Endothelial cell (in vitro differentiated cells): ENCODE measurements around the gene VPS16. TPM values are rescaled to one million over a fixed set of nuclear protein-coding genes. Genes with fewer than 3 reads are reported as not detected.
"Not testable (repeated sequence)": the region's sequence is repeated elsewhere in the genome, so short reads cannot be mapped to it uniquely, and the experiment has no call there.

Source experiments
- DNase-seq: peaks from one replicate; pipeline ENCODE4 v3.0.0; 2021; ENCODE audit warnings: low spot score
- H3K27ac Mint-ChIP-seq: one replicate; pipeline ENCODE4 v1.8.0; 2021; ENCODE audit warnings: mixed read lengths, inconsistent platforms; ENCODE audit not compliant: unreplicated experiment
- H3K27me3 Mint-ChIP-seq: one replicate; pipeline ENCODE4 v1.8.0; 2021; ENCODE audit warnings: mild to moderate bottlenecking, moderate library complexity, mixed read lengths, inconsistent platforms; ENCODE audit not compliant: unreplicated experiment
- H3K36me3 Mint-ChIP-seq: one replicate; pipeline ENCODE4 v1.8.0; 2021; ENCODE audit warnings: mild to moderate bottlenecking, low read depth, mixed read lengths, inconsistent platforms; ENCODE audit not compliant: unreplicated experiment
- H3K4me1 Mint-ChIP-seq: one replicate; pipeline ENCODE4 v1.8.0; 2021; ENCODE audit warnings: mild to moderate bottlenecking, mixed read lengths, inconsistent platforms; ENCODE audit not compliant: unreplicated experiment
- H3K4me3 Mint-ChIP-seq: one replicate; pipeline ENCODE4 v1.8.0; 2021; ENCODE audit warnings: mild to moderate bottlenecking, mixed read lengths, inconsistent platforms; ENCODE audit not compliant: unreplicated experiment
- H3K9me3 Mint-ChIP-seq: one replicate; pipeline ENCODE4 v1.8.0; 2021; ENCODE audit warnings: mixed read lengths, inconsistent platforms; ENCODE audit not compliant: unreplicated experiment
- CTCF ChIP-seq: fragments of 200-600 bp; sonication (generic); IDR thresholded peaks from one replicate; pipeline ENCODE4 v1.5.0; 2021; ENCODE audit warnings: antibody characterized with exemption; ENCODE audit not compliant: unreplicated experiment
- total RNA-seq: library from RNA; stranded (reverse); fragmentation: NEBNext Ultra II Directional; extraction: Animal tissue kit (Norgen Biotek cat#: 25700); gene quantifications from one replicate; pipeline ENCODE4 v1.2.1, GENCODE V29; 2021; ENCODE audit not compliant: unreplicated experiment

Gene VPS16
- total RNA-seq, 1 donor from 2014 or later: 43.3 TPM

GRCh38 chr20:2892376-2892775 is 51.8 kb downstream of the VPS16 start:
- TF ChIP-seq CTCF: no peak
- peaks cover 9% of the 10 kb centered on the region for H3K4me1 Mint-ChIP-seq
- H3K36me3 Mint-ChIP-seq: no peaks in the 10 kb centered on the region
- DNase-seq: no peak
- H3K27me3 Mint-ChIP-seq: no peaks in the 10 kb centered on the region
- H3K27ac Mint-ChIP-seq: no peak overlapping the region
- H3K4me3 Mint-ChIP-seq: no peak overlapping the region
- H3K9me3 Mint-ChIP-seq: no peaks in the 10 kb centered on the region

- no peaks in the 10 kb centered on the region for H3K36me3 Mint-ChIP-seq
- DNase-seq: no peak
- no peak overlapping the region for H3K27ac Mint-ChIP-seq
- TF ChIP-seq CTCF: no peak
- no peaks in the 10 kb centered on the region for H3K27me3 Mint-ChIP-seq
- H3K9me3 Mint-ChIP-seq: no peaks in the 10 kb centered on the region
- H3K4me1 Mint-ChIP-seq: peaks cover 9% of the 10 kb centered on the region
- no peak overlapping the region for H3K4me3 Mint-ChIP-seq
These were observed 53.7 kb downstream of the VPS16 start for GRCh38 chr20:2894221-2894620.

GRCh38 chr20:2895154-2895553 is 54.6 kb downstream of the VPS16 start:
- not testable (repeated sequence) for DNase-seq, H3K4me3 Mint-ChIP-seq, H3K36me3 Mint-ChIP-seq, H3K27me3 Mint-ChIP-seq, H3K27ac Mint-ChIP-seq, H3K9me3 Mint-ChIP-seq
- peaks cover 11% of the 10 kb centered on the region for H3K4me1 Mint-ChIP-seq

GRCh38 chr20:2899243-2899642 is 58.7 kb downstream of the VPS16 start:
- H3K36me3 Mint-ChIP-seq: no peaks in the 10 kb centered on the region
- peaks cover 9% of the 10 kb centered on the region for H3K4me1 Mint-ChIP-seq
- no peaks in the 10 kb centered on the region for H3K9me3 Mint-ChIP-seq
- TF ChIP-seq CTCF: no peak
- no peak overlapping the region for H3K4me3 Mint-ChIP-seq
- H3K27ac Mint-ChIP-seq: no peak overlapping the region
- no peaks in the 10 kb centered on the region for H3K27me3 Mint-ChIP-seq
- no peak for DNase-seq

GRCh38 chr20:2900845-2901592 is 60.5 kb downstream of the VPS16 start:
- no peak for DNase-seq
- Mint-ChIP-seq H3K27me3 (no peaks in the 10 kb centered on the region), H3K27ac (no peak overlapping the region), H3K9me3 (no peaks in the 10 kb centered on the region), H3K36me3 (peaks cover 3% of the 10 kb centered on the region), H3K4me3 (no peak overlapping the region), H3K4me1 (peaks cover 9% of the 10 kb centered on the region)
- TF ChIP-seq CTCF: no peak
